Fibroblast of gingiva (primary cell): Measurements from ENCODE around the gene HMGXB4.
A peak's percentile ranks its signal among the peaks of the same experiment; 100 is the strongest.

Experiments
- DNase-seq: peaks from one replicate; pipeline ENCODE4 v3.0.0-alpha.2; 2011; ENCODE audit warnings: low read depth

Gene HMGXB4

GRCh38 chr22:35326854-35327562 lies 69.7 kb downstream of the HMGXB4 start:
- DNase-seq, result no peak

GRCh38 chr22:35327690-35328471 lies 70.6 kb downstream of the HMGXB4 start:
- DNase-seq, result no peak

- DNase-seq, result no peak
These were observed 71.2 kb downstream of the HMGXB4 start for GRCh38 chr22:35328472-35328885.

- no peak for DNase-seq
These were observed 72.0 kb downstream of the HMGXB4 start for GRCh38 chr22:35329114-35329847.

GRCh38 chr22:35330258-35330861 lies 73.1 kb downstream of the HMGXB4 start:
- peak; percentile 80 for DNase-seq

GRCh38 chr22:35332278-35332677 lies 75.0 kb downstream of the HMGXB4 start:
- DNase-seq, result no peak

- no peak for DNase-seq
These were observed 75.9 kb downstream of the HMGXB4 start for GRCh38 chr22:35333220-35333619.

GRCh38 chr22:35334004-35334403 lies 76.7 kb downstream of the HMGXB4 start:
- DNase-seq, result no peak

GRCh38 chr22:35335468-35335867 lies 78.2 kb downstream of the HMGXB4 start:
- DNase-seq, result no peak

- no peak for DNase-seq
These were observed 78.9 kb downstream of the HMGXB4 start for GRCh38 chr22:35335936-35336781.

- DNase-seq, result no peak
These were observed 80.6 kb downstream of the HMGXB4 start for GRCh38 chr22:35337932-35338331.

GRCh38 chr22:35341090-35341874 lies 84.0 kb downstream of the HMGXB4 start:
- no peak for DNase-seq

GRCh38 chr22:35342390-35342789 lies 85.1 kb downstream of the HMGXB4 start:
- DNase-seq, result no peak

GRCh38 chr22:35343664-35344550 lies 86.6 kb downstream of the HMGXB4 start:
- DNase-seq, result no peak

GRCh38 chr22:35344956-35345690 lies 87.8 kb downstream of the HMGXB4 start:
- no peak for DNase-seq
